HG03280 (cell line): Measurements from ENCODE around the gene TMEM37.

ENCODE experiments used
- ATAC-seq: cut with Tn5 transposase; IDR thresholded peaks from one replicate; pipeline ENCODE4 v1.9.1; 2021; ENCODE audit warnings: mild to moderate bottlenecking, moderate library complexity; ENCODE audit not compliant: unreplicated experiment

Gene TMEM37

DNA sequence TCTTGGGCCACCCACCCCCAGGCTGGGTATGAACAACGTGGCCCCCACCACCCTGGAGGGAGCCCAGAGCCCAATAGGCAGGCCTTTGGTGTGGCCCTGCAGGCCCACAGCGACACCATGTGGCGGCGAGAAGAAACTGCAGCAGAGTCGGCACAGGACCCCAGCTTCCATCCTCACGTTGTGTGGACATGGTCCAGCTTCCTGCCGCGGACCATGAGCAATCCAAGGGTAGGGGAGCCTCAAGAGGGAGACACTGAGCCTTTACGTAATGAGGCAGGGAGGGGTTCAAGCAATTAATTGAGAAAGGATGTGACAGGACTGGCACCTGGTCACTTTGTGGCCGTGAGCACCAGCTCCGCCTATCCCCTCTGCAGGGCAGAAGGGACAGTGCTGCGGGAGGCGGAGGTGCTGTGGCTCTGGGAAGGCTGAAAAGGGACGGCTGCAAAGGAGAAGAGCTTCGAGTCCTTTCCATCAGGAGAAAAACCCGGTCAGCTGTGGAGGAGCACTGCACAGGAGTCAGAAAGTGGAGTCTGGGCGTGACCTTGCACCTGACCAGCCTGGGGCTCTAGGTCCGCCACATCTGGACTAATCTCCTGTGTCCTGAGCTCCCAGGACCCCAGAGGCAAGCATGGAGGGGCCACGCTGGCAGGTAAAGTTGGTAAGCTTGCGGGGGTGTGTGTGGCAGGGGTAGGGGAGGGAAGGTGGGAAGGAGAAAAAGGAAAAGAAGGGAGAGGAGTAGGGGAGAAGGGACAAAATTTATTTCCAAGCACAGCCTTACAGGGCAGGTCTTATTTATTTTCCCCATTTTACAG, 44.9 kb downstream of the TMEM37 start:
- peak; percentile 74 for ATAC-seq

DNA sequence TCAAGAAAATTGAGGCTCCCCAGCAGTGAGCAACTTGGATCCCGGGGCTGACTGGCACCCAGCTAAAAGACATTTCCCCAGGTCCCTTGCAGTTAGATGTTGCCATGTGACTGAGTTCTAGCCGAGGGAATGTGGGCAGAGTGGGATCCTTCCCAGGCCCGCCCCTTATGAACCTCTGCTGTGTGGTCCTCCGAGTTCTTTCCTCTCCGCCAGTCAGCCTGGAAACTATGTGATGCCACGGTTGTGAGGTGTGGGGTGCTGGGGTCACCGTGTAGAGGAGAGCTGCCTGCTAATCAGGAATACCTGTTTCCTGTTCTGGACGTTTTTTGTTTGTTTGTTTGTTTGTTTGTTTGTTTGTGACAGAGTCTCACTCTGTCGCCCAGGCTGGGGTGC, 45.5 kb downstream of the TMEM37 start:
- no peak for ATAC-seq

DNA sequence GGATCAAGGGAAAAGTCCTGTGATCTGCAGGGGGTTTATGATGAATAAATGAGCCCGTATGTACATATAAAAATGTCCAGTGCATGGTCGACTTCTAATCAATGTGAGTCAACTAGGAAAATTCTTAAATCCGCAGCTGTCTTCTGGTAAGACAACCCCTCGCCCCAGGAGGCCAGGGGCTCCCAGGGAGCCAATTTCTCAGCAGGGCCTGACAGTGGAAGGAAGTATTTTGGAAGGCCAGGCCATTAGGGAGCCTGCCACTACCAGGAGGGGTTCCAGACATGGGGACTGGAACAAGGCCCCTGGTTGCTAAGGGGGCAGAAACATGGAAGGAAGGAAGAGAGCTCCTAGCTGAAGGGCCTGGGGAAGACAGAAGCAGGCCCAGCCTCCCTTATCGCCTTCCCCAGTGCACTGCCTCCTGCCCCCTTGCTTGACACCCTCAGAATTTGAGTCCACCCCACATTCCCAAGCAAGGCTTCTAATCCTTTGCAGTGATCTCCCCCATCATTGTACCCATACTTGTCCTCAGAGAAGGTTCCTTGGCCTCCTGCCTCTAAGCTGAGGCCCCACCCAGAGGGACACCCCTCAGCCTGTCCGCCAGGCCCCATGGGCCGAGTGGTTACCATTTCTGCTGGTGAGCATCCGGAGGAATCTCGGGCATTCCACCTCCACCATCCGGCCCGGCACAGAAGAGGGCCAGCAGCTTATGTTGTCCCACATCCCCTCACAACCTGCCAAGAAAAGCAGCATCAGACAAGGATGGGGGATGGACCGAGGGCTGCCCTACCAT, 46.7 kb downstream of the TMEM37 start:
- ATAC-seq, result no peak

DNA sequence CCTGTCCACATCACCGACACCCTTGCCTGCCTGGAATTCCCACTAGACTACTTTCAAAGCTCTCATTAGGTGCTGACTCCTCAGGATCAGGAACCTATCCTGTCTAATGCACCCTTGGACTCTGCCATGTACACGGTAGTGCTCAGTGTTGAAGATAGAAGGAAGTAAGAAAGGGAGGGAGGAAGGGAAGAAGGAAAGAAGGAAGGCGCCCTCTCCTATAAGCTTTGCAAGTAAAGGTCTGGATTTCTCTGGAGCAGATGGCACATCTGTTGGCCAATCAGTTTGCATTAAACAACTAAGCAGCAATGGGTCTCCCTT, 47.3 kb downstream of the TMEM37 start:
- ATAC-seq, result no peak

DNA sequence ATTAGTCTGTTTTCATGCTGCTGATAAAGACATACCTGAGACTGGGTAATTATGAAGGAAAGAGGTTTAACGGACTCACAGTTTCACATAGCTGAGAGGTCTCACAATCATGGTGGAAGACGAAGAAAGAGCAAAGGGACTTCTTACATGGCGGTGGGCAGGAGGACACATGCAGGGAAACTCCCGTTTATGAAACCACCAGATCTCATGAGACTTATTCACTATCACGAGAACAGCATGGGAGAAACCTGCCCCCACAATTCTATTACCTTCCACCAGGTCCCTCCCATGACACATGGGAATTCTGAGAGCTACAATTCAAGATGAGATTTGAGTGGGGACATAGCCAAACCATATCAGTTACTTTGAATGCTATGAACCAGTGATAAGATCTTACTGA, 48.5 kb downstream of the TMEM37 start:
- ATAC-seq, result no peak

DNA sequence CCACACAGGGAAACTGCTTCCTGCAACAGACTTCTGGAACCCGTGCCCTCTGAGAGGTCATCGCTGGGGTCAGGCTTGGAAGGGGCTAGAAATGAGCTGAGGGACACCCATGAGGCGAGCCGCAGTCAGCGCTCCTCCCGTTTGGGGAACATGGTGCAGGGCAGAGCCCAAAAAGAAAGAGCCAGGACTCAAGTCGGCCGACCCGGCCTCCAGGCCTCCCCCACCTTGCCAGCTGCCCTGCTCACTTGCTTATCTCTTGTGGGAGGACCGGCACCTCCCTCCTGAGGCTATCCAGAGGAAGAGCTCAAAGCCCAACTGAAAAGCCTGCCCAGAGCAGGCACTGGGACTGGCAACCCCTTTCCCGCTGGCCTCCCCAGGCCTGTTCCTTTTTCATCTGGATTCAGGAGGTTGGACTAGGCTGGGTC, 49.1 kb downstream of the TMEM37 start:
- no peak for ATAC-seq

DNA sequence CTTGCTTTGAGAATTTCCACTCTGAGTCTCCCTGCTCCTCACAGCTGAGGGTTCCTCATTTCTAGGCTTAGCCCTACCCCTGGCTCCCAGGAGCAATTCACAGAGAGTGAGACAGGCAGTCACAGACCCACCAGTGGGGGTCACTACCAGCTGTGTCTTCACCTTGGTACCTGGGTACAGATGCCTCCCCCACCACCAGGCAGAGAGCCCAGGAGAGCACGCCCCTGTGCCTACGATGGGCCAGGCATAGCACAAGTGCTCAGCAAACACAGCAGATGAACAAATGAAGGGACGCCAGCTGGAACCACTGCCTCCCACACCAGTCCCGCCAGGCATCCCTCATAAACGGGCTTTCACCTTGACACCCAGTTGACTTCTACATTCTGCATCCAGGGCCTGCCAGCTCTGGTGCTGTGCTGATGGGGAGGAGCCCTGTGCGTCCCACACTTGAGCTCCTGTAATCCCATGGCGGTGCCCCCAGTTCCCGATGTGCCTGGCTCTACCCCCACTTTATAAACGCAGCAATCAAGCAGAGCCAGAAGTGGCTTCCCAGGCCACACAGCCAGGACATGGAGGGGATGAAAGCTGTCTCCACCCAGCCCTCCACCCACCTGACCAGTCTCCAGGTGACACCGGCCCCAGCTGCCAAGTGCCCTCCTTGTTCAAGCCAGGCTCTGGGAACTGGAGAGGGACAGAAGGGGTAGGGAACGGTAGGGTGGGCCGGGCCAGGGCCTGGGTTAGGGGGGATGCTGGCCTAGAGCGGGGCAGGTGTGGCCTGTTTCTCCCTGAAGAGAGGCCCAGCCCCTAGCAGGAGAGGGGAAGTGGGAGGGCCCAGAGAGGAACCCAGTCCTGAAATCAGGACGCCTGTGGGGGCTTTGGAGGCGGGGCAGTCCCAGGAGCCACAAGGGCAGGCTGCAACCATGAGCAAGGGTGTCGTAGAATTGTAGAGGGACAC, 50.1 kb downstream of the TMEM37 start:
- no peak for ATAC-seq

DNA sequence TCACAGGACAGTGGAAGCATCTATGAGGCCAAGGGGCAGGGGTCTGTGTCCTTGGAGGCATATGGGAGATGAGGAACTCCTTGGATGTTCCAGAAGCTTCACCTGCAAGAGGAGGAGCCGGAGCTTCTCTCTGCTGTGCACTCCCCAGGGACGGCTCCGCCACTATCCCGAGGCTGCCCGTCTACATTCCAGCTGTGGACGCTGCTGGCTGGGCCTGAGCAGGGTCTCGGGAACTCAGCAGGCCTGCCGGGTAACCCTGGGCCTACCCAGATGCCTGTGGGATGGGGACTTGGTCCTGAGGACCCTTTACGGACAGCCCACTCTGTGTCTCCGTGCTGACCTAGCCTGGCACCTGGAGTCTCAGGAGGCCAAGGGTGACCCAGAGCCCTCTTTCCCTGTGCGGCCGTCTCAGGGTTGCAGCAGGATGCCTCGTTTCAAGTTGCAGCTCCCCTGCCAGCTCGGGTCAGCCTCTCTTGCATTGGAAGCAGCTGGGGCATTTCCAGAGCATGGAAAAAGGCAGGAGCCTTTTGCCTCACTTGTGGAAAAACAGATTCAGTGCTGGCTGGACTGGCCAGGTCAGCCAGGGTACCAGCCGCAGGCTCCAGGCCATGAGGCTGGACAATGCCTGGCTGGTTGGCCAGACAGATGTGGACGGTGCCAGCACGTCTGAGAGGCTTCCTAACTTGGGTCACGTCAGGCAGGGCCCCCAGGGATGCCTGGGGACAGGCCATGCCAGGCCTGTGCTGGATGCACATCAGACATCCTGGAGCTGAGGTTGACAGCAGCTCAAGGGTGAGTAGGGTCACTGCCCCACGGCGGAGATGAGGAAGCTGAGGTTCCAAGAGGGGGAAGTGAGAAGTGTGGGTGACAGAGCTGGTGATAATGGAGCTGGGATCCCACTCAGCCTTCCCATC, 51.1 kb downstream of the TMEM37 start:
- no peak for ATAC-seq

DNA sequence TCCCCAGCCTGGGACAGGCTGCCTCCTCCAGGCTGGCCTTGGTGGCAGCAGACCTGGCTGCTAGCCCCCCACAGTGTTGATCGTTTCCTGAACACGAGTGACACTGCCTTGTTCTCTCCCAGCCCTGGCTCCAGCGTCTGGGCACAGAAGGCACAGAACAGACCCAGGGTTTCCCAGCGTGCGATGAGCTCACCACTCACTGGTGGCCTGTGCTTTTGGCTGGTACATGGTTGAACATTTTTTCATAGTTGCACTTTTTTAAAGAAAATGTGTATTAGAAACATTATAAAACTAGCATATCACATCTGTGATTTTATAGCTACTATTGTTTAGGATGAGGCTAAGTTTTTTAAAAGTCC, 51.7 kb downstream of the TMEM37 start:
- ATAC-seq, result no peak

DNA sequence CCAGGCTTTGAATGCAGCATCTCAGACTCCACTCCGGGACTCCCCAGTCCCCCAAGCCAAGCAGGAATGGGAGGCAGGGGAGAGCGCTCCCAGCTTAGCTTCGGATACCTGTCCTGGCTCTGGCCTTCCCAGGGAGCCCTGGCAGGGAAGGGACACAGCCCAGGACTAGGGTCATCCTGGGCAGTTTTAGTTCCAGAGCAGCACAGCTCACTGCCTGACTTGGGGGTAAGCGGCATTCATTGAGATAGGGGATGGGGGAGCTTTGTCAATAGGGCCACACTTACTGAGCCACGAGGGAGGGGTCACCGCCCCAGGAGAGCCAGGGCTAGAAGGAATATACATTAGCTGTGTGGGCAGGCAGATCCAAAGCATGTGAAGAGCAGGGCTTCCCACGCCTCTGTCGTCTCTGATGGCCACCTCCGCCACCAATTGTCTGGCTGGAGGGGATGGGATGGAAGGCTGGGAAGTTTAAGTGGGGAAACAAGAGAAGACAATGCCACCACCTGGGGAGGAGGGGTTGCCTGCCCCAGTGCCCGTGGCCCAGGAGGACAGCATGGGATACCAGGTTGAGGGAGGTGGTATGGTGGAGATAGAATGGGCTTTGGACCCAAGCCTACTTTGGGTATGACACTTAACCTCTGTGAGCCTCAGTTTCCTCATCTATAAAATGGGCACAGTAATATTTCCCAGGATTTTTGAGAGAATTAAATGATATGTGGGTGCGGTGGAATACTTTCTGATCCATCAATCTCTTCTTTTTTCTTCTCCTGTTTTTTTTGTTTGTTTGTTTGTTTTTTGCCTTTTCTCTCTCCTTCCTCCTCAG, 52.5 kb downstream of the TMEM37 start:
- no peak for ATAC-seq

DNA sequence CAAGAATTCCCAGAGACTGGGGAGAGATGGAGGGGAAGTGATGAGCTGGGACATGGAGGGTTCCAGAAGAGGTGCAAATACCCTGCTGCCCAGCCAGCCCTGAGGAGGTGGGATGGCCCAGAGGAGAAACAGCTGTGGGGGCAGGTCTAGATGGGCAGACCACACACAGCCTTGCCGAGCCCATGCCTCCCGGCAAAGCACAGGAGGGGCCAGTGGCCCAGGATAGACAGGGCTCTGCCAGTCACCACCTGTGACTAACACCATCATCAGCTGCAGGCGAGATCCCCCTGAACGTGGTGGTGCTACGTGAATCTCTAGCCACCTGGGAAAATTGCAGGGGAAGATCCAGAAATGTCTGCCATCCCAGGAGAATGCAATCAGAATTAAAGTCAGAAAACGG, 53.2 kb downstream of the TMEM37 start:
- ATAC-seq, result no peak

DNA sequence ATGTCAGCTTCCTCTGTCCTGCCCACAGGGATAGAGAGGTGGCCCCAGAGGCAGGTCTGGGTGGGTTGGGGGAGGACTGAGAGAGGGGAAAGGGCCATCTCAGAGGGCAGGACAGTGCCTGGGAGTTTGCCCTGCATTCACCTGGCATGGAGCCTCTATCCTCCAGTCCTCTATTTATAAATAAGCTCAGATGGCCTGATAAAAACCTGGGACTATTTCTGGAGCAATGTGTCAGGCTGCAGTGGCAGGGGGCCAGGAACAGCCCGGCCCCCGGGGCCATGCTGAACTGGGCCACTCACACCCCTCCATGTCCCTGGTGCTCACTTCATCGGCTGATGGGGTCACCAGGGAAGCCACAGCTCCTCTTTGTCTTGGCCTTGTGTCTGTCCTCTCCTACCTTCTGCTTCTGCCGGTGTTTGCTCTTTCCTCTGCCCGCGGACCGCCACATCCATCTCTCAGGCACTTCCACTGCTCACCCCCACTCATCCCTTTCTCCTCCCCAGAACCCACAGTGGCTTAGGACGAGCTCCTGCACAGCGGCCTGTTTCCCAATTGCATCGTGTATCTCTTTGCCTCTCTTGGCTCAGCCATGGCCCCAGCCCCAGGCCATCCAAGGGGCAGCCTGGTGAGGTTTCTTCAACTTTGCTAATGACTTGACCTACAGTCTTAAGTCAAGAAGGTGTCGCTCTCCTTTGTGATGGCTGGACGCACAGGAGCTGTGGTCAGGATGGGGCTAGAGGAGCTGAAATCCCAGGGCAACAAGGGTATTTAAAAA, 53.9 kb downstream of the TMEM37 start:
- ATAC-seq, result no peak

DNA sequence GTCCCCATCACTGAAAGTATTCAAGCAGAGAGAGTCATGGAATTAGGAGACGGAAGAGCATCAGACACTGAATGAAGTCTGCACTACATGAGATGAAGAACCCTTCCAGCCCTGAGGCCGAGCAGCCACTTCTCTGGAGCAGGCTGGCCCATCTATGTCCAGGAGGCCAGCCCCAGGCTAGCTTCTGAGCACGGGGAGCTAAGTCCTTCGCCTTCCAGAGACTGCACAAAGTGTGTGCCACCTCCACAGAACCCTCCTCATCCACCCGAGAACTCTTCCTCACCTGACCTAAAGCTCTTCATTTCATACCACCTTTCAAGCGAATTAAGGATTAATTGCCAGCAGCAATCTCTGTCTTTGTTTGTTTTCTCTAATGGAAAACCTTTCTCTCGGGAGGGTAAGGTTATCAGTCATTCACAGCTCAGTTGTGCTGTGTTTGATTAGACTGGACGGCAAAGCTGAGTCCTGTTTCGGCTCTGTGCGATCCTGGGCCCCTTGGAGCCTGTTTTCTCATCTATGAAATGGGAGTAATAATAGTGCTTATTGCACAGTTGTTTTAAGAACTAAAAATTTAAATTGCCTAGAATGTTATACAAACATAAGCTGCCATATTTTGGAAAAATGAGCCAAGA, 54.7 kb downstream of the TMEM37 start:
- no peak for ATAC-seq

DNA sequence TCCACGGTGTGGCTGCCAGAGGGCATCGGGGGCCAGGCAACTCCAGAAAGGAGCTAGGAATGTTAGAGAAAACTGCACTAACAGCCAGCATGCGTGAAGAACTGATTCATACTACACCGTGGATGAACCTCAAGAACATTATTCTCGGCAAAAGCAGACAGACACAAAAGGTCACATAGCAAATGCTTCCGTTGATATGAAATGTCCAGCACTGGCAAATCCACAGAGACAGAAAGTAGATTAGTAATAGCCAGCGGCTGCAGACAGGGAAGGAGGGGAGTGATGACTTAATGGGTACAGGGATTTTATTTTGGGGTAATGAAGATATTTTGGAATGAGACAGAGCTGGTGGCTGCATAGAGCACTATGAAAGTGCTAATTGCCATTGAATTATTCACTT, 55.2 kb downstream of the TMEM37 start:
- ATAC-seq, result no peak

DNA sequence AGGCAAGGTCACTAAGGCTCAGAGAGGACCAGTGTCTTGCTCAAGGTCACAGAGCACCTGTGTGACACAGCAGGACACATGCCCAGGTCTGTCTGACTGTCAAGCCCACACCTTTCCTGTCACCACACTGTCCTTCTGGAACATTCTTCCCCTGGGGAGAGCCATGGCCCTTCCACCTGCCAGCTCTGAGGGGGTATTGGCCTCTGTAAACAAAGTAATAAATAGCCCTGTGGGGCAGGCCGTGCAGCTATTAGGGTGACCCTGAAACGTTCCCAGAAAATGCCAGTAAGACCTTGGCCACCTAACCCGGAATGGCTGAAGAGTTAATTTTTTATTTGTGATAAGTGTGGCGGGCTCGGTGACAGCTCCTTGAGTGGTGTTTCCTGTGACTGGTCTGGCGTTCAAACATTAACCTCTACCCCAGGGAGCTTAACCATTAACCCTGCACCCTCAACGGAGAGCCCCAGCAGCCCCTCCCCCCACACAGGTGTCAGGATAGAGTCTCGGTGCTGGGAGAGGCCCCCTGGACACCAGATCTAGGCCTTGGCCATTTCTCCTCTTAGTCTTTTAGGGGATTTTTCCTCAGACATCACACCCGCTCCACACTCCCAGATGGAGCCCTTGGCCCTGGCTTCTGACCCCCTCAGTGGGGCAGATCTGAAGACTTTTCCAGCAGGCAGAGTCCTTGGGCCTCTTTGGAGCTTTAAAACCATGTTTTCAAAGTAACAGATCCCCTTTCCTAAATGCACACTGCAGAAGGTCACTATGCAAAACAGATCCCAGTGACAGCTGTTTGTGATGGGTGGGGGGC, 56.0 kb downstream of the TMEM37 start:
- ATAC-seq, result no peak
